Osteocyte (in vitro differentiated cells): ENCODE measurements around the gene RYR2. TPM values are rescaled to one million over a fixed set of nuclear protein-coding genes. Genes with fewer than 3 reads are reported as not detected.
"Not testable (repeated sequence)": the region's sequence is repeated elsewhere in the genome, so short reads cannot be mapped to it uniquely, and the experiment has no call there.

Experiments used
- DNase-seq: peaks from one replicate; pipeline ENCODE4 v3.0.0; 2021; ENCODE audit warnings: mixed read lengths; ENCODE audit not compliant: unreplicated experiment; ENCODE audit errors: extremely low spot score
- H3K27ac Mint-ChIP-seq: one replicate; pipeline ENCODE4 v1.8.0; 2021; ENCODE audit warnings: mild to moderate bottlenecking, mixed read lengths; ENCODE audit not compliant: unreplicated experiment
- H3K27me3 Mint-ChIP-seq: one replicate; pipeline ENCODE4 v1.8.0; 2021; ENCODE audit warnings: mixed read lengths; ENCODE audit not compliant: unreplicated experiment
- H3K36me3 Mint-ChIP-seq: one replicate; pipeline ENCODE4 v1.8.0; 2021; ENCODE audit warnings: mixed read lengths; ENCODE audit not compliant: unreplicated experiment
- H3K4me1 Mint-ChIP-seq: one replicate; pipeline ENCODE4 v1.8.0; 2021; ENCODE audit warnings: mixed read lengths; ENCODE audit not compliant: unreplicated experiment
- H3K4me3 Mint-ChIP-seq: one replicate; pipeline ENCODE4 v1.8.0; 2021; ENCODE audit warnings: mild to moderate bottlenecking, moderate library complexity, mixed read lengths; ENCODE audit not compliant: unreplicated experiment
- H3K9me3 Mint-ChIP-seq: one replicate; pipeline ENCODE4 v1.8.0; 2021; ENCODE audit warnings: mixed read lengths; ENCODE audit not compliant: unreplicated experiment
- total RNA-seq: library from RNA; stranded (reverse); gene quantifications from 2 replicates; pipeline ENCODE4 v1.2.1, GENCODE V29; 2021
- TF ChIP-seq, protein P1 (sequence below): fragments of 200-600 bp; sonication (generic); IDR thresholded peaks from 2 replicates; pipeline ENCODE4 v1.5.0; 2021; ENCODE audit warnings: antibody characterized with exemption, mild to moderate bottlenecking, moderate library complexity

The RYR2 gene
- total RNA-seq, 1 donor from 2014 or later: 0.03 TPM

DNA sequence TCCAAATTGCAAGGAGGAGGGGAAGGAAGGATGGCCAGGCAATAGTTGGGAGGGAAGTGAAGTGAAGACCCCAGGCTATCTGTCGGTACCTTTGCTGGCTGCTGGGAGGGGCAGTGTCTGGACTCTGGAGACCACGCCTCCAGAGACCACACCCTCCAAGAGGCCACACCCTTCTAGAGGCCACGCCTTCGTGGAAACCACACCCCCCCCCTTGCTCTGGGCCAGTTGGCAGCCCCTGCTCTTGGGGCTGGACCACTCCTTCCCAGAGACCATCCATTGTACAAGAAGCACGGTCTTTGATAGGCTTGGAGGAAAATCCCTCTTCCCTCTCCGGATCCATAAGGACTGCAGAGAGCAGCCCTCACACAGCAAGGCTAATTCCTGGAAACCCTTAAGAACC is 73.1 kb downstream of the RYR2 start:
- H3K9me3 Mint-ChIP-seq: no peaks in the 10 kb centered on the region
- no peak overlapping the region for H3K4me3 Mint-ChIP-seq
- H3K27me3 Mint-ChIP-seq: no peaks in the 10 kb centered on the region
- TF ChIP-seq, protein P1, sequence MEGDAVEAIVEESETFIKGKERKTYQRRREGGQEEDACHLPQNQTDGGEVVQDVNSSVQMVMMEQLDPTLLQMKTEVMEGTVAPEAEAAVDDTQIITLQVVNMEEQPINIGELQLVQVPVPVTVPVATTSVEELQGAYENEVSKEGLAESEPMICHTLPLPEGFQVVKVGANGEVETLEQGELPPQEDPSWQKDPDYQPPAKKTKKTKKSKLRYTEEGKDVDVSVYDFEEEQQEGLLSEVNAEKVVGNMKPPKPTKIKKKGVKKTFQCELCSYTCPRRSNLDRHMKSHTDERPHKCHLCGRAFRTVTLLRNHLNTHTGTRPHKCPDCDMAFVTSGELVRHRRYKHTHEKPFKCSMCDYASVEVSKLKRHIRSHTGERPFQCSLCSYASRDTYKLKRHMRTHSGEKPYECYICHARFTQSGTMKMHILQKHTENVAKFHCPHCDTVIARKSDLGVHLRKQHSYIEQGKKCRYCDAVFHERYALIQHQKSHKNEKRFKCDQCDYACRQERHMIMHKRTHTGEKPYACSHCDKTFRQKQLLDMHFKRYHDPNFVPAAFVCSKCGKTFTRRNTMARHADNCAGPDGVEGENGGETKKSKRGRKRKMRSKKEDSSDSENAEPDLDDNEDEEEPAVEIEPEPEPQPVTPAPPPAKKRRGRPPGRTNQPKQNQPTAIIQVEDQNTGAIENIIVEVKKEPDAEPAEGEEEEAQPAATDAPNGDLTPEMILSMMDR: no peak
- no peak overlapping the region for H3K27ac Mint-ChIP-seq
- DNase-seq: no peak
- H3K4me1 Mint-ChIP-seq: no peaks in the 10 kb centered on the region
- no peaks in the 10 kb centered on the region for H3K36me3 Mint-ChIP-seq

DNA sequence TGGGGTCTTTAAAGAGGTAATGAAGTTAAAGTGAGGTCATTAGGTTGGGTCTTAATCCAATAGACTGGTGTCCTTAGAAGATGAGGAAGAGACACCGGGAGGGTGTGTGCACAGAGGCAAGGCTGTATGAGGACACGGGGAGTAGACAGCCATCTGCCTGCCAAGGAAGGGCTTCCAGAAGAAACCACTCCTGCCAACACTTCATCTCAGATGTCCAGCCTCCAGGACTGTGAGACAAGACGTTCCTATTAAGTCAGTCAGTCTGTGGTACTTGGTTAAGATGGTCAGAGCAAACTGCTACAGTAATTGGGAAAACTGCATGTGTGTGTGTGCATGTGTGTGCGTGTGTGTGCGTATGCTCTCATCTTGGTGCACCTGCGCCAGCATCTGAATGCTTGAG is 77.1 kb downstream of the RYR2 start:
- DNase-seq: no peak
- no peak overlapping the region for H3K4me3 Mint-ChIP-seq
- no peaks in the 10 kb centered on the region for H3K36me3 Mint-ChIP-seq
- TF ChIP-seq, protein P1: no peak
- H3K27me3 Mint-ChIP-seq: no peaks in the 10 kb centered on the region
- H3K27ac Mint-ChIP-seq: no peak overlapping the region
- peaks cover 7% of the 10 kb centered on the region for H3K9me3 Mint-ChIP-seq
- no peaks in the 10 kb centered on the region for H3K4me1 Mint-ChIP-seq

DNA sequence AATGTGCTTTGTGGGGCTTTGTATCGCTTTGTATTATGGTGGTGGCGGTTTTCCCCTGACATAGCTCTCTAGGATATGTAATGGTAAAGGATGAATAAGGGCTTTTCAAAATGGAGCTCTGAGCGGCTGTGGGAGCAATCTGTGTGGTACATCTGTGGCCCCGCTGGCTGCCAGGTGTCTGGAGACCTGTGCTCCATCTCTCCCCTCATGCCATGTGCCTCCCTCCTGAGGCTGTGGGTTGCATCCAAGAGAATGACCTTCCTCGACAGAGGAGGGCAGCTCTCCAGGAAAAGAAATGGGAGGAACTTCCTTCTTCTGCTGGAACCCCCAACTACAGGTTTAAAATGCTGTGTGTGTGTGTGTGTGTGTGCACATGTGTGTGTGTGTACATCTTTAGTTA is 78.7 kb downstream of the RYR2 start:
- H3K27me3 Mint-ChIP-seq: no peaks in the 10 kb centered on the region
- no peak overlapping the region for H3K4me3 Mint-ChIP-seq
- no peaks in the 10 kb centered on the region for H3K4me1 Mint-ChIP-seq
- H3K36me3 Mint-ChIP-seq: no peaks in the 10 kb centered on the region
- TF ChIP-seq, protein P1: no peak
- DNase-seq: no peak
- H3K9me3 Mint-ChIP-seq: peaks cover 16% of the 10 kb centered on the region
- H3K27ac Mint-ChIP-seq: no peak overlapping the region

DNA sequence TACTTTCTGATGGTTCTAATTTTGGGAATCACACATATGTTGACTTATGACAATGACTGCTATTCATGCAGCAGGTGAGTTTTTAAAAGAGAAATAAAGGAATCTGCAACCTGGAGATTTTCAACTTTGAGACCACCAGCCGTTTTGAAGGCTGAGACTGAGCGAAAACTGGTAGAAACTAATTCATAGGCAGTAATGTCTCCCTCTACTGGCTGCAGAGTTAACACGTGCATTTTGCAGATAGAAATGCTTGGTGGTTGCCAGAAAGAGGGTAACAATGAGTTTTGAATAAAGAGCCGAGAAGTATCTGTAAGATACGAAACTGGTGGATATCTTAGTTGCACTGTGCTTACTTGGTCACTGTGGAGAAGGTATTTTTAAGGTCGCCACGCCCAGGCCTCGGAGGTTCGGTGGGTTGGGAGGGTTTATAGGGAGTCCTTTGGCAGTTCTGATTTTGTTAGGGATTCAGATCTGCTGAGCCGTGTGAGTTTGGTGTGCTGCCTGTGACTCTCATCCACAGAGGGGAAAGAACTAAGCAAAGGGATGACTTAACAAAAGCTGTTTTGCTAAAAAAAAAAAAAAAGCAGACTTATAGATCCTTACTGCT is 83.0 kb downstream of the RYR2 start:
- Mint-ChIP-seq H3K36me3 (no peaks in the 10 kb centered on the region), H3K27ac (no peak overlapping the region), H3K4me3 (no peak overlapping the region), H3K27me3 (no peaks in the 10 kb centered on the region), H3K9me3 (peaks cover 32% of the 10 kb centered on the region), H3K4me1 (no peaks in the 10 kb centered on the region)
- DNase-seq: no peak
- TF ChIP-seq, protein P1: peak; percentile 41

DNA sequence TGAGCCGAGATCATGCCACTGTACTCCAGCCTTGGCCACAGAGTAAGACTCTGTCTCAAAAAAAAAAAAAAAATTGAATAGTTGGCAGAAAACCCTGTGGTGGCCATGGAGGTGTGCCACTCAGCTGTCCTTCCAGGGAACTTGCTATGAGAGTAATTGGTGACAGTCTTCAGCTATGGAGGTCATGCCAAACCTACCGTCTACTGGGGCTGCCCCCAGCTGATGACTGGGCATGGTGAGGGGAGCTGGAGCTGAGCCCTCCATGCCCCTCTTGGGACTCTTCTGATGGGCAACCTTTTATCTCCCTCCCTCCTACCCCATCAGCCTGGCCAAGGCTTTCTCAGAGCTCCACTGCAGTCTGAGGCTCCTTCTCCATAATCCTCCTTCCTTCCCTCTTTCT is 84.2 kb downstream of the RYR2 start:
- Mint-ChIP-seq H3K4me3 (no peak overlapping the region), H3K36me3 (no peaks in the 10 kb centered on the region), H3K9me3 (peaks cover 26% of the 10 kb centered on the region), H3K27me3 (no peaks in the 10 kb centered on the region), H3K4me1 (no peaks in the 10 kb centered on the region), H3K27ac (no peak overlapping the region)
- no peak for DNase-seq
- TF ChIP-seq, protein P1: no peak

DNA sequence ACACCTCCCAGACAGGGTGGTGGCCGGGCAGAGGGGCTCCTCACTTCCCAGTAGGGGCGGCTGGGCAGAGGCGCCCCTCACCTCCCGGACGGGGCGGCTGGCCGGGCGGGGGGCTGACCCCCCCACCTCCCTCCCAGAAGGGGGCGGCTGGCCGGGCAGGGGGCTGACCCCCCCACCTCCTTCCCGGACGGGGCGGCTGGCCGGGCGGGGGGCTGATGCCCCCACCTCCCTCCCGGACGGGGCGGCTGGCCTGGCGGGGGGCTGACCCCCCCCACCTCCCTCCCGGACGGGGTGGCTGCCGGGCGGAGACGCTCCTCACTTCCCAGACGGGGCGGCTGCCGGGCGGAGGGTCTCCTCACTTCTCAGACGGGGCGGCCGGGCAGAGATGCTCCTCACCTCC is 85.3 kb downstream of the RYR2 start:
- not testable (repeated sequence) for H3K4me1 Mint-ChIP-seq, H3K27ac Mint-ChIP-seq, H3K27me3 Mint-ChIP-seq, H3K4me3 Mint-ChIP-seq, H3K36me3 Mint-ChIP-seq, DNase-seq
- H3K9me3 Mint-ChIP-seq: peaks cover 33% of the 10 kb centered on the region
